Astrocyte of the hippocampus (primary cell): ENCODE measurements around the gene COL1A1.

Source experiments
- DNase-seq: peaks from one replicate; pipeline ENCODE4 v3.0.0; 2011; ENCODE audit warnings: low read depth, low spot score

Gene COL1A1

DNA sequence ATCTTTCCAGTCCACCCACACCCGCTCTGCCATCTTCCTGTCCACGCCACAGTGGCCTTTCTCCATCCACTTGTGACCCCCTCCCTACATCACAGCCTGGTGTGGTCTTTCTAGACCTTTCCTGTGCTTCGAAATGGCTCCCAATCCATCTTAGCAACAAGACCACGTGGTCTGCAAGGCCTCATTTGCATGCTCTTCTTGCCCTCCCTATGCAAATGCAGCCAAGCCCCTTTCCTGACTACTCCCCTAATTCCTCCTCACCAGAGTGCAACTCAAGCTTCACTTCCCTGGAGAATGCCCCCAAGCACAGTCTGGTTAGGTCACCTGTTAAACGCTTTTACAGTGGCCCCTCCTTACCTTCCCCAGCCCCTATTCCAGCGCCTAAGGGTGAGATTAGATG lies 57.1 kb downstream of the COL1A1 start:
- no peak for DNase-seq

DNA sequence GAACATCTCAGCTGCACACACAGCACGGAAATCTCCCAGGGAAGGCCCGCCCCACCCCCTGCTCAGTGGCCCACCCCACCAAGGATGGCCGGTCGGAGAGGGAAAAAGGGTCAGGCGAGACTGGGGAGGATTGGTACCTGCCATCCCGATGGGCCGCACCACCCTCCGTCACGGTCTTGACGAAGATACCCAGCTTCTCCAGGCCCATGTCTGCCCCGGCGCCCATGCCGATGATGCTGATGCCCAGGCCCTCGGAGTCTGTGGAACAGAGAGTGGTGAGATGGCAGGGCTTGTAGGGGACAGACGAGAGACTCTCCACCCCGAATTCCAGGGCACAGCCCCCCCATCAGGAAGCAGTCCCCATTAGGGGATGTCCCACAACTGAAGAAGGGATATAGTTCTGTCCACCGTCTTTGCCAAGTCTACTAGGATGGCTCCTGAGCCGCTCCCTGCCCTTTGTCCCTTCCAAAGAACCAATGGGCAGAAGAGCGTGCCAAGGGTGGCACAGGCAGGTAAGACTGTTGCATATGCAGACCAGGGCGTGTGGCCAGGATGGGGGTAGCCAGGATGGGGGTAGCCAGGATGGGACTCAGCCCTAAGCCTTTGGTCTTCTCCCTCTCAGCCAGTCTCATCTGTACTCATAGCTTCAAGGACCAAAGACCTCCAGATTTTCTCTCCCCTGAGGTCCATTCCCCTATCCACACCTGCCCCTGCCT lies 57.8 kb downstream of the COL1A1 start:
- no peak for DNase-seq

DNA sequence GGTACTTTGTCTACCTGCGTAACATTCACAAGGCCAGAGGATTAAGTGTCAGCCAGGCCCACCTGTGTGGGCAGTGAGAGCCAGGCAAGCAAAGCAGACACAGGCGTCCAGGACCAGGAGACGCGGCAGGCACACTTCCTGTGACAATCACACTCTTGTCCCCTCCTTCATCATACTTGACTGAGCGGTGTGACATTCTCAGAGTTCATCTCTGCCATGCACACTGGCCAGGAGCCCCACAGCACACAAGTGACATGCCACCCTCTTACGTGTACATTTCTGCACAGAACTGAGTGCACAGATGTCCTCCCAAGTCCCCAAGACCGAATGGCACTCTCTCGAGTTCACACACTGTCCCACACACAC lies 59.7 kb downstream of the COL1A1 start:
- no peak for DNase-seq

DNA sequence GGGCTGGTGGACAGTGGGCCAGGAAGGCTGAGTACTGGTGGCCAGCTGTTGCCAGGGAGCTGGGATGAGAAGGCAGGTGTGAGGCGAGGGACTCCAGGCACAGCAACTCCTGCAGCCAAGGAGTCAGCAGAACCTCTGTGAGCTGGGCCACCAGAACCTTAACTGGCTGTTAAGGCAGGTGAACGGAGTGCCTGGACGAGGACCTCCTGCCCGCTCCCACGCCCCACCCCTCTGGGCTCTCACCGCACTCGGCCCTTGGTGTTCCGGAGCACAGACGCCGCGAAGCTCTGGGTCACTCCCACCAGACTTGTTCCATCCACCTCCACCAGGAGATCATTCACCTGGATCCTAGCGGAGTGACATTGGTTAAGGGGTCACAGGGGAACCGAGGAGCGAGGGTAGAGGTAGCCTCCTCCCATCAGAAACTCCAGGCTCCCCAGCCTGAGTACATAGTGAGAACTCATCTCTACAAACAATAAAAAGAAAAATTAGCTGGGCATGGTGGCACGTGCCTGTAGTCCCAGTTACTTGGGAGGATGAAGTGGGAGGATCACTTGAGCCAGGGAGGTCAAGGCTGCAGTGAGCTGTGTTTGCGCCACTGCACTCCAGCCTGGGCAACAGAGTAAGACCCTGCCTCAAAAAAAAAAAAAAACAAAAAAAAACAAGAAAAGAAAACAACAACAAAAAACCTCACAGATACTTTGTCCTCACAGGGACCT lies 60.2 kb downstream of the COL1A1 start:
- DNase-seq = no peak

DNA sequence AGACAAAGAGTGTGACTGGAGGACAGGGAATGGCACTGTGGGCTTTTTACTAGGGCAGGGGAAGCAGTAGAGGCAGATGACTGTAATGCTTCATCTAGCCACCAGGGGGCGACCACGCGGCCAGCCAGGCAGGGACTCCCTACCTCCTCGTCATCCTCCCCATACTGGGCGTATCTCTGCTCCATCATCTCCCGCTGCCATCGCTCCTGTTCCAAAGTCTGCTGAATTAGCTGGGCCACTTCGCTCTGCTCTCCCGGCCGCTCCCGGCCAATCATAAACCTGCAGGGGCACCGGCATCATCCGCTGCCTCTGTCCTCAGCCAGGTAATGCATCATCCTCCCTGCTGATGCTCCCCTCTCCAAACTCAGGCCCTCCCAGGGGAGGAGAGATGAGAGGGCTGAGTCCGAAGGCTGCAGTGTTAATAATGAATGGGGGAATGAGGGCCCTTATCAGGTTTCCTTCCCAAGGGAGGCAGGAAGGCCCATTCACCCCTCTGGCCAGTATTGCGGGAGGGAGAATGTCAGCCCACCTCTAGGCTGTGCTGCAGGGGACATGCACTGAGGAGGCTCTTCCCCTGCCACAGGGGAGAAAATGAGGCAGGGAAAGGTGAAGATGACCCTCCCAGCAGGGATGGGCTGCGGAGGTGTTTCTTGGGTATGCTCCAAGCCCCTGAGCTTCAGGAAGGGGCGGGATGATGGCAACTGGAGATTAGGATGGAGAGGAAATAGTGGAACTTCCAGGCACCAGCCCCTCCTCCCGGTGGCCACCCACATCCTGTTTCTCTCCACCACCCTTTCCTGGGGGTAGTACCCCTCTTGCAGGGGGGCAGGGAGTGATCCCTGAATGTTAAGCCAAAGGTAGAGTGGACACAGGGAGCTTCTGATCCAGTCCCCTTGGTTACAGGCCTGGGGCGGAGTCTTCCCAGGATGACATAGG lies 61.2 kb downstream of the COL1A1 start:
- peak; percentile 86 for DNase-seq

DNA sequence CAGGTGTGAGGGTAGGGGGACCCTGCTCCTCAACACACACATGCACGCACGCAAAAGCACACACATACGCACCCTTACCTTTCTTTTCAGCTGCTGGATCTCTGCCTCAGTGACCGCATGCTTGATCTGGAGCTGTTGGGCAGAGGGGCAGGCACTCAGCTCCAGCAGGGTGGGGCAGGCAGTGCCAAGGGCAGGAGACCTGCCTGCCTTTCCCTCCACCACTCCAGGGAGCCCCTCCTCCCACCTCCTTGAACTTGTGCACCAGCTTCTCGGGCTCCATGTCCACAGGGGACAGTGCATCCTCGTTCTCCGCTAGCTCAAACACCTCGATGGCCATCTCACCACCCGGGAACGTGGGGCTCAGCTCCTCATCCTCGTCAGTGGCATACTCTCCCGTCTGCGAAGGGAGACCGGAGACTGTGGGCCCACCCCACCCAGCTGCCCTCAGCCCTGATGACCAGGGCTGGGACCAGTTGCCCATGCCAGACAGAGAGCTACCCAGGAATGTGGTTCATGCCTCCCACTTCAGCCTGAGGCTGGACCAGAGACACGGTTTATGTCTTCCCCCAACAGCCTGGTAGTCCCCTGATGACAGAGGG lies 62.1 kb downstream of the COL1A1 start:
- DNase-seq = no peak

DNA sequence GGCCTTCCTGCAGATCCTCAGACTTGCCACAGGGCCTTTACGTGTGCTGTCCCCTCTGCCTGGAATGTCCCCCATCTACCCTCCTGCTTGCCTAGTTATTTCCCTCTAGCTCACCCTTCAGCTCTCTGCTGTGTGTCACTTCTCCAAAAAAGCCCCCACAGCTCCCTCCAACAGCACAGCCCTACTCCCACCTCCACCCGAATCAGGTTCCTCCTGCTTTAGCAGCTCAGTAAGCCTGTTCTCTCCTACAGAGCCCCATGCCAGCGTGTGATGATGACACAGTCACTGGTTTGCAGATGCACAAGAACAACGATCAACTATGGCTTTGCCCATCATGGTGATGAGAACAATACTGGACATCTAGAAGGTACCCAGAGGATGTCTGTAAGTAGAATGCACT lies 64.4 kb downstream of the COL1A1 start:
- DNase-seq = no peak

DNA sequence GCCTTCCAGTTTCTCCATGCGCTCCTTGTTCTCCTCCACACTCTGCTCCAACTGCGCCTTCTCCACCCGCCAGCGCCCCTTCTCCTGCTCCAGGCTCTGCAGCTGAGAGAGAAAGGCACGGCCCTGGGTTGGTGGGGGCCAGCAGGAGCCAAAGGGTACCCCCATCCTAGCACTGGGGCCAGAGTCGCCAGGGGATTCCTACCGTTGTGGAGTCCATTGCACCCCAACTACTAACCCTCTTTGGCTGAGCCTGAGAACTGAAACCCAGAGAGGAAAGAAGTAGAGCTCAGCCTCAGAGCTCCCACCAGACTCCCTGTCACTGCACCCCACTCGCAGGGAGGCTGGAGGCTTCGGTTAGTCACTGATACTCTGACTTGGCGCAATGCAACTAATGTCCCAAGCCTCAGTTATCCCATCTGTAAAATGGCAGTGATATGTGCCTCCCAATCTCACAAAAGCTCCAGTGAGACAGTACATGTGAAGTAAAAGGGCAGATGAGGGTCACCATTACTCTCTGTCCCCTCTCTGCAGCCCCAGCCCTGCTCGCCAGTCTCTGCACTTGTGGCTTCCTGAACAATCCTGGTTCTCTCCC lies 65.2 kb downstream of the COL1A1 start:
- DNase-seq = no peak

DNA sequence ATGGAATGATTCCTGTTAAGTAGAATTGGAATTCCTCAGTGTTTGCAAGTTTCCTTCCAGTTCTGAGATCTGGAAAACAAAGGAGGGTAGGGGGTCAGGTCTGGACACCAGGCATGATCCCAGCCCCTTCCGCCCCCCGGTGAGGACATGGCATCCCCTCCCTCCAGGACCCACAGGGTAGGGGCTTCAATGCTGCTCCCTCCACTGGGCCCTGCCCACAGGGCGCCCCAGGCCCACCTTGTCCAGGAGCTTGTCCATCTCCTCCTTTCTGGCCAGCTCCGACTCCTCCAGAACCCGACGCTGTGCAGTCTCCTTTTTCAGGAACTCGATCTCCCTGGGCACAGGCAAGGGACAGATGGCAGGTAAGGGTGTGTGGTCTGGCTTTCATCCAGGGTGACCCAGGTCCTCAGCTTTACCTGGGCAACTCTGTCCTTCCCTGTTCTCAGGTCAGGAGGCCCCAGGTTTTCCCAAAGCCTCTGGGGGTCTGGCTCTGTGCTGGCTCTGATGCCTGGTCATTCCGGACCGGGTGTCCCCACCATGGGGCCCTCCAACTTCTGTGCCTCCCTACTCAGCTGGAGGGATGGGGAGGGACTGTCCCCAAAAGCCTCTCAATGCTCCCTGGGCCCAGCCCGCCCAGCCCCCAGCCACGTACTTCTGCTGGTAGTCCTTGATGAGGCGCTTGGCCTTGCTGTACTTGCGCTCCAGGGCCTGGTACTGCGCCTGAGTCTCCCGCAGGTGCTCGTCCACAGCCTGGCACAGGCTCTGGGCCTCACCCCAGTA lies 65.9 kb downstream of the COL1A1 start:
- DNase-seq = no peak

DNA sequence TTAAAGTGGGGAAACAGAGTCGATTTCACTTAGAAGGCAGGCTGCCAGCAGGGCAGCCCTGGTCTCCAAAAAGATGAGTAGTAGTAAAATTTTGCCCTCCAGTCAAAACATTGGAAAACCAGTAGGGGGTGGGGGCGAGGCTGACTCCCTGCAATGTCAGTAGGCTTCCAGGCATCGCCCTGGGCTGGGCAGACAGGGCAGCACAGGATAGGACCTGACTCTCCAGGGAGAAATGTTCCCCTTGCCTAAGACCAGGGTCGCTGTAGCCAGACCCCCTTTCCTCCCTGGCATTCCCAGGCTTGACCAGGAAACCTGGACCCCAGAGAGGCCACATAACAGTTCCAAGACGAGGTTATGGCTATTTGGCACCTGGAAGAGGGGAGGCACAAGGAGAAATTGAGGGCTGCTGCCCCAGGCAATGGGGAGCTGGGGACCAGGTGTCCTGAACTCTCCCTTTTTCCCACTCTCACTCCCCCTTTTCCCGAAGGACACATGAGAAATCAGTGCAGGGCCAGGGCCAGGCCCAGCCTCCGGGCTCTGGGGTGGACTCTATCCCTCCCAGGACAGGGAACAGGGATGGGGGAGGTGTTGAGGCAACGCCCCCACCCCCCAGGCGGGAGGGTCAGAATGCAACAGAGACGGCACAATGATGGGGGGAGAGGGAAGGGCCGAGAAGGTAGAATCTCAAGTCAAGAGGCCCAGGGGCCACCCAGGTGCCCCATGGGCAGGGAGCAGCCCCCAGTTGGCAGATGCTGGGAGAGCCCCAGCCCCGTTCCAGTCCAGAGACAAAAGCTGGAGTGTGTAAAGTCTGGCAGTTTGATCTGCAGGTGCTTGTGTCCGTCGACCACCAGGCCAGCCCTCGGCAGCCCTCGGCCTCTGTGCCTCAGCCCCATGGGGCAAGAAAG lies 67.0 kb downstream of the COL1A1 start:
- DNase-seq = no peak

DNA sequence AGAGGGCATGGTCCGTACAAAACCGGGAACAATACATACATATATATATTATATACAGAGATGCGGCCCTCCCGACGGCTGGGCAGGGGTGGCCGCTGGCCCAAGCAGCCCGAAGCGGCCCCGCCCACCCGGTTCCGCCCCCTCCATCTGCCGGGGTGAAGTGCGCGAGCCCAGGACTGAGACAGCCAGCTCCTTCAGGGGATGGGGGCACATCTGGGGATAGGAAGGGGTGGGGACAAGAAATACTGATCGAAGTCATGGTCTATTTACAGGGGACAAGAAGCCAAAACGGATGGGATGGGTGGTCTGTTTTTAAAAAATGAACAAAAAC lies 67.7 kb downstream of the COL1A1 start:
- DNase-seq = no peak
